HG02884 (cell line): ENCODE results near the gene FILIP1.

Experiments used
- ATAC-seq: cut with Tn5 transposase; IDR thresholded peaks from one replicate; pipeline ENCODE4 v1.9.1; 2021; ENCODE audit warnings: mild to moderate bottlenecking, moderate library complexity; ENCODE audit not compliant: unreplicated experiment

FILIP1 gene

GRCh38 chr6:75493400-75494064, at the start of gene FILIP1:
Gene FILIP1 (minus strand): TSS chr6:75493800. CDS start chr6:75414972, 78,828 bp downstream.
- no peak for ATAC-seq

GRCh38 chr6:75543311-75543710, 49.7 kb upstream of the FILIP1 start:
- ATAC-seq = no peak

GRCh38 chr6:75539136-75539535, 45.5 kb upstream of the FILIP1 start:
- ATAC-seq = no peak

- ATAC-seq = no peak
These were observed 38.9 kb upstream of the FILIP1 start for GRCh38 chr6:75532521-75532920.

GRCh38 chr6:75531174-75531573, 37.6 kb upstream of the FILIP1 start:
- no peak for ATAC-seq

- ATAC-seq = no peak
These were observed 37.1 kb upstream of the FILIP1 start for GRCh38 chr6:75530696-75531095.

- no peak for ATAC-seq
These were observed 34.8 kb upstream of the FILIP1 start for GRCh38 chr6:75528423-75528822.

GRCh38 chr6:75526502-75527127, 33.0 kb upstream of the FILIP1 start:
- ATAC-seq = peak; percentile 95

GRCh38 chr6:75525682-75526081, 32.1 kb upstream of the FILIP1 start:
- no peak for ATAC-seq

GRCh38 chr6:75524322-75524972, 30.8 kb upstream of the FILIP1 start:
- ATAC-seq = no peak

- ATAC-seq = no peak
These were observed 23.2 kb upstream of the FILIP1 start for GRCh38 chr6:75516757-75517156.

- ATAC-seq = no peak
These were observed 19.0 kb upstream of the FILIP1 start for GRCh38 chr6:75512591-75512990.

- no peak for ATAC-seq
These were observed 11.8 kb upstream of the FILIP1 start for GRCh38 chr6:75505424-75505823.

- no peak for ATAC-seq
These were observed 11.0 kb upstream of the FILIP1 start for GRCh38 chr6:75504465-75505222.

- no peak for ATAC-seq
These were observed 9.7 kb upstream of the FILIP1 start for GRCh38 chr6:75503291-75503690.

GRCh38 chr6:75502884-75503283, 9.3 kb upstream of the FILIP1 start:
- ATAC-seq = no peak

- no peak for ATAC-seq
These were observed 8.2 kb upstream of the FILIP1 start for GRCh38 chr6:75501756-75502155.

GRCh38 chr6:75499640-75500039, 6.0 kb upstream of the FILIP1 start:
- ATAC-seq = no peak

GRCh38 chr6:75498862-75499261, 5.3 kb upstream of the FILIP1 start:
- ATAC-seq = no peak

- no peak for ATAC-seq
These were observed 4.4 kb upstream of the FILIP1 start for GRCh38 chr6:75497994-75498393.

- no peak for ATAC-seq
These were observed 1.4 kb upstream of the FILIP1 start for GRCh38 chr6:75495011-75495410.
